ENCODE data around the gene ARSD.

- TF ChIP-seq CTCF (IDR thresholded peaks at IDR 0.05) (no peak), POLR2A (IDR thresholded peaks at IDR 0.05) (no peak)
Observed at GRCh38 chrX:2888309-2888708, 40.8 kb downstream of the ARSD start.
